ENCODE data around the gene PRSS33. TPM values are rescaled to one million over a fixed set of nuclear protein-coding genes. Genes with fewer than 3 reads are reported as not detected.

Gene PRSS33
- total RNA-seq, 1 donor = not detected

GRCh38 chr16:2817340-2818271 is 30.2 kb upstream of the PRSS33 start:
- DNase-seq (ENCODE audit: low read depth) = no peak
- no peak overlapping the region for H3K4me3 ChIP-seq (ENCODE audit: low read depth, low read length)
- TF ChIP-seq CTCF (IDR thresholded peaks at IDR 0.05; ENCODE audit: insufficient read depth, low read depth, low read length) = no peak

GRCh38 chr16:2816751-2817339 is 29.5 kb upstream of the PRSS33 start, which contains the start of gene PRSS21:
Gene PRSS21 (plus strand): TSS chr16:2817237. CDS start chr16:2817269, 32 bp downstream.
- TF ChIP-seq CTCF (IDR thresholded peaks at IDR 0.05; ENCODE audit: insufficient read depth, low read depth, low read length) = no peak
- H3K4me3 ChIP-seq (ENCODE audit: low read depth, low read length) = no peak within 1 kb of the TSS
- DNase-seq (ENCODE audit: low read depth) = no peak

GRCh38 chr16:2815299-2815771 is 28.0 kb upstream of the PRSS33 start:
- no peak for DNase-seq (ENCODE audit: low read depth)
- H3K4me3 ChIP-seq (ENCODE audit: low read depth, low read length) = no peak overlapping the region
- no peak for TF ChIP-seq CTCF (IDR thresholded peaks at IDR 0.05; ENCODE audit: insufficient read depth, low read depth, low read length)

- DNase-seq (ENCODE audit: low read depth) = no peak
- no peak for TF ChIP-seq CTCF (IDR thresholded peaks at IDR 0.05; ENCODE audit: insufficient read depth, low read depth, low read length)
- H3K4me3 ChIP-seq (ENCODE audit: low read depth, low read length) = no peak overlapping the region
Observed at GRCh38 chr16:2814551-2815298, 27.4 kb upstream of the PRSS33 start.

- H3K4me3 ChIP-seq (ENCODE audit: low read depth, low read length) = no peak overlapping the region
- no peak for DNase-seq (ENCODE audit: low read depth)
- TF ChIP-seq CTCF (IDR thresholded peaks at IDR 0.05; ENCODE audit: insufficient read depth, low read depth, low read length) = no peak
Observed at GRCh38 chr16:2813771-2814221, 26.4 kb upstream of the PRSS33 start.

GRCh38 chr16:2811703-2812471 is 24.5 kb upstream of the PRSS33 start:
- no peak overlapping the region for H3K4me3 ChIP-seq (ENCODE audit: low read depth, low read length)
- no peak for DNase-seq (ENCODE audit: low read depth)
- TF ChIP-seq CTCF (IDR thresholded peaks at IDR 0.05; ENCODE audit: insufficient read depth, low read depth, low read length) = no peak
